Stomach (tissue), 9 donors: ENCODE measurements around the gene PRKCE. TPM values are rescaled to one million over a fixed set of nuclear protein-coding genes. Genes with fewer than 3 reads are reported as not detected.

Experiments used
- DNase-seq, 2 donors: peaks; one replicate each; pipeline versions ENCODE4 v3.0.0 to v3.0.0-alpha.2; 2013 to 2019
- H3K27ac ChIP-seq, 5 donors: fragments of 200-600 bp in 4 of 5; sonication (generic) in 4 of 5; one replicate each; pipeline ENCODE4 v1.5.1; 2013 to 2019; ENCODE audit warnings: mild to moderate bottlenecking in 1 of 5, moderate library complexity in 1 of 5
- H3K27me3 ChIP-seq, 3 donors: fragments of 200-600 bp; sonication (generic); one replicate each; pipeline ENCODE4 v1.5.1; 2017 to 2019; ENCODE audit warnings: mixed run types in 1 of 3
- H3K36me3 ChIP-seq, 4 donors: fragments of 200-600 bp; sonication (generic); 1 replicate in 3 of 4; 2 replicates in 1 of 4; pipeline ENCODE4 v1.5.1; 2016 to 2019
- H3K4me1 ChIP-seq, 4 donors: fragments of 200-600 bp; sonication (generic); one replicate each; pipeline ENCODE4 v1.5.1; 2016 to 2019
- H3K4me3 ChIP-seq, 4 donors: fragments of 200-600 bp; sonication (generic) in 3 of 4; one replicate each; pipeline ENCODE4 v1.5.1; 2016 to 2019; ENCODE audit warnings: mild to moderate bottlenecking in 1 of 4
- H3K9me3 ChIP-seq, 4 donors: fragments of 200-600 bp; sonication (generic); one replicate each; pipeline ENCODE4 v1.5.1; 2016 to 2019
- EP300 ChIP-seq: sonication (generic); formaldehyde crosslinking; IDR thresholded peaks from one replicate; pipeline ENCODE4 v1.6.1; 2017; ENCODE audit warnings: antibody characterized with exemption
- POLR2A ChIP-seq, 4 donors: fragments of 450-650 bp; IDR thresholded peaks; one replicate each; pipeline ENCODE4 v1.6.1; 2016; ENCODE audit warnings: antibody characterized with exemption in 4 of 4, control low read depth in 2 of 4, mild to moderate bottlenecking in 1 of 4, moderate library complexity in 1 of 4
- POLR2AphosphoS5 ChIP-seq, 3 donors: sonication (generic); formaldehyde crosslinking; IDR thresholded peaks; one replicate each; pipeline ENCODE4 v1.6.1; 2016; ENCODE audit warnings: antibody characterized with exemption in 3 of 3
- WGBS, 5 donors: extraction: QIAGEN DNeasy Blood & Tissue Kit in 3 of 5; methylation state at CpG; one replicate each; pipeline versions ENCODE4 v1.1.5 to v1.1.7; 2013 to 2018; 5-methylcytosine and 5-hydroxymethylcytosine counted together
- intact Hi-C: fragments of 100-400 bp; cut with DNase I; formaldehyde crosslinking; loops from one replicate; pipeline ENCODE4 v1.15.1; 2023; ENCODE audit warnings: low total_unique reads
- polyA plus RNA-seq, 3 donors: library from polyadenylated mRNA; stranded (reverse); fragments of 200-250 nt; gene quantifications; one replicate each; pipeline ENCODE4 v1.2.3, GENCODE V29; 2013
- total RNA-seq, 5 donors: library from RNA; depleted of rRNA; stranded (reverse); fragments of >200 nt; gene quantifications; one replicate each; pipeline versions ENCODE4 v1.1.0 to v1.2.3, GENCODE V29; 2014 to 2016
- TF ChIP-seq, protein P1 (sequence below), 7 experiments: fragments of 450-650 bp in 4 of 7; fragments of 200-600 bp in 3 of 7; sonication (generic) in 3 of 7; IDR thresholded peaks; one replicate each; pipeline ENCODE4 v1.5.1; 2016 to 2019; ENCODE audit warnings: antibody characterized with exemption in 7 of 7, control low read depth in 2 of 7, mild to moderate bottlenecking in 1 of 7
- donor health status: healthy with polysubstance abuse.
- donor health status: Bipolar disorder and iron deficiency.
- donor health status: healthy.

Gene PRKCE
- total and polyA plus RNA-seq, 8 donors, result 2.0 to 92.0 (median 10.0) TPM

- DNase-seq, result peak in 1 of 2 donors; percentile 57
- intact Hi-C loops, result no loop called here
- H3K4me3 ChIP-seq, result no peak overlapping the region
- H3K27ac ChIP-seq, result no peak overlapping the region
- H3K36me3 ChIP-seq, result no peaks in the 10 kb centered on the region
- WGBS, 5 donors, result 54 to 65% (median 59%) methylated on average over 5 of the region's 5 CpGs
- no peaks in the 10 kb centered on the region for H3K9me3 ChIP-seq
- no peaks in the 10 kb centered on the region for H3K27me3 ChIP-seq
- H3K4me1 ChIP-seq, result peaks cover 0 to 21% (median 14%) of the 10 kb centered on the region in 4 donors
- no peak for TF ChIP-seq EP300
- no peak for TF ChIP-seq POLR2A (IDR thresholded peaks at IDR 0.05)
- TF ChIP-seq, protein P1, sequence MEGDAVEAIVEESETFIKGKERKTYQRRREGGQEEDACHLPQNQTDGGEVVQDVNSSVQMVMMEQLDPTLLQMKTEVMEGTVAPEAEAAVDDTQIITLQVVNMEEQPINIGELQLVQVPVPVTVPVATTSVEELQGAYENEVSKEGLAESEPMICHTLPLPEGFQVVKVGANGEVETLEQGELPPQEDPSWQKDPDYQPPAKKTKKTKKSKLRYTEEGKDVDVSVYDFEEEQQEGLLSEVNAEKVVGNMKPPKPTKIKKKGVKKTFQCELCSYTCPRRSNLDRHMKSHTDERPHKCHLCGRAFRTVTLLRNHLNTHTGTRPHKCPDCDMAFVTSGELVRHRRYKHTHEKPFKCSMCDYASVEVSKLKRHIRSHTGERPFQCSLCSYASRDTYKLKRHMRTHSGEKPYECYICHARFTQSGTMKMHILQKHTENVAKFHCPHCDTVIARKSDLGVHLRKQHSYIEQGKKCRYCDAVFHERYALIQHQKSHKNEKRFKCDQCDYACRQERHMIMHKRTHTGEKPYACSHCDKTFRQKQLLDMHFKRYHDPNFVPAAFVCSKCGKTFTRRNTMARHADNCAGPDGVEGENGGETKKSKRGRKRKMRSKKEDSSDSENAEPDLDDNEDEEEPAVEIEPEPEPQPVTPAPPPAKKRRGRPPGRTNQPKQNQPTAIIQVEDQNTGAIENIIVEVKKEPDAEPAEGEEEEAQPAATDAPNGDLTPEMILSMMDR (IDR thresholded peaks at IDR 0.05), result no peak
- peak in 1 of 3 donors; percentile 38 for TF ChIP-seq POLR2AphosphoS5 (IDR thresholded peaks at IDR 0.05)
These were observed 258.3 kb downstream of the PRKCE start for GRCh38 chr2:45909677-45910191.

DNA sequence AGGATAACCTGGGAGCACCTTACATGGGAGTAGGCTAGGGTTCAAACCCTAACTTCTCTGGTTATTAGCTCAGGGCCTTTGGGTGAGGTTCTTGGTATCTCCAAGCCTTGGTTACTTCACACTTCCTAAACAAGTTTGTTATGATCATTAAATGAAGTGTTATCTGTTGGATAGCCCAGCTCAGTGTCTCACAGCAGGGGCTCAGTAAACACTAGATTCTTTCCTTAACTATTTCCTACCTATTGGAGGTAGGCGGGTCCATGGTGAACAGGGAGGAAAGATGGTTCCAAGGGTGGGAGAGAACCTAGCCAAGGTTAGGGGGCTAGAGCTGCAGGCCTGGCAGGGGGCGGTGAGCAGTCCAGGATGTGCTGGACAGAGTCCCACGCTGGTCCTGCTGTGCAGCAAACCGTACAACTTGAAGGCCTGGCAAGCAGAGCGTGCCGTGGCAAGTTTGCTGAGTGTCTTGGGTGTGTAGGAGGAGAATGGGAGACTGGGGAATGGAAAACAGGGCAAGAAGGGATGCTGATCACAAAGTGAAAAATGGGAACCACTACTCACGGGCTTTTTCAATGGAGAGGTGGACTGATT lies 259.1 kb downstream of the PRKCE start:
- DNase-seq, result no peak
- H3K27ac ChIP-seq, result no peak overlapping the region
- no peaks in the 10 kb centered on the region for H3K9me3 ChIP-seq
- WGBS, 5 donors, result 85 to 96% (median 92%) methylated on average over 7 of the region's 7 CpGs
- H3K4me1 ChIP-seq, result peaks cover 0 to 20% (median 10%) of the 10 kb centered on the region in 4 donors
- intact Hi-C loops, result no loop called here
- TF ChIP-seq, protein P1 (IDR thresholded peaks at IDR 0.05), result no peak
- TF ChIP-seq POLR2AphosphoS5 (IDR thresholded peaks at IDR 0.05) (no peak), EP300 (no peak), POLR2A (IDR thresholded peaks at IDR 0.05) (no peak)
- no peak overlapping the region for H3K4me3 ChIP-seq
- no peaks in the 10 kb centered on the region for H3K36me3 ChIP-seq
- no peaks in the 10 kb centered on the region for H3K27me3 ChIP-seq

- no peak for DNase-seq
- Histone ChIP-seq H3K27ac (no peak overlapping the region), H3K9me3 (no peaks in the 10 kb centered on the region), H3K27me3 (no peaks in the 10 kb centered on the region), H3K36me3 (no peaks in the 10 kb centered on the region), H3K4me1 (peaks cover 0 to 20% (median 8%) of the 10 kb centered on the region in 4 donors), H3K4me3 (no peak overlapping the region)
- no peak for TF ChIP-seq POLR2AphosphoS5 (IDR thresholded peaks at IDR 0.05)
- TF ChIP-seq, protein P1 (IDR thresholded peaks at IDR 0.05), result no peak
- TF ChIP-seq EP300, result no peak
- TF ChIP-seq POLR2A (IDR thresholded peaks at IDR 0.05), result no peak
- intact Hi-C loops, result no loop called here
- 70 to 93% (median 77%) methylated on average over 3 of the region's 3 CpGs for WGBS, 5 donors
These were observed 260.1 kb downstream of the PRKCE start for GRCh38 chr2:45911538-45911937.

GRCh38 chr2:45912109-45912508 lies 260.6 kb downstream of the PRKCE start:
- no peaks in the 10 kb centered on the region for H3K9me3 ChIP-seq
- H3K4me3 ChIP-seq, result no peak overlapping the region
- peak in 1 of 2 donors; percentile 44 for DNase-seq
- no peaks in the 10 kb centered on the region for H3K27me3 ChIP-seq
- H3K27ac ChIP-seq, result no peak overlapping the region
- WGBS, 5 donors, result 37 to 56% (median 54%) methylated on average over 5 of the region's 5 CpGs
- TF ChIP-seq POLR2A (IDR thresholded peaks at IDR 0.05) (no peak), POLR2AphosphoS5 (IDR thresholded peaks at IDR 0.05) (no peak), EP300 (no peak)
- TF ChIP-seq, protein P1 (IDR thresholded peaks at IDR 0.05), result no peak
- intact Hi-C loops, result no loop called here
- no peaks in the 10 kb centered on the region for H3K36me3 ChIP-seq
- H3K4me1 ChIP-seq, result peaks cover 0 to 20% (median 8%) of the 10 kb centered on the region in 4 donors
